Tongue (tissue), 2 donors: ENCODE measurements around the gene RBFA. TPM values are rescaled to one million over a fixed set of nuclear protein-coding genes. Genes with fewer than 3 reads are reported as not detected.
A peak's percentile ranks its signal among the peaks of the same experiment; 100 is the strongest.

ENCODE experiments used
- DNase-seq: peaks from one replicate; pipeline ENCODE4 v3.0.0-alpha.2; 2015
- total RNA-seq: library from RNA; depleted of rRNA; stranded (reverse); fragments of >200 nt; gene quantifications from one replicate; pipeline ENCODE4 v1.2.3, GENCODE V29; 2014

RBFA gene
- total RNA-seq, 1 donor from 2014 or later, result 31.6 TPM

GRCh38 chr18:80033181-80034067 is 810 bp upstream of the RBFA start:
- DNase-seq, result no peak

DNA sequence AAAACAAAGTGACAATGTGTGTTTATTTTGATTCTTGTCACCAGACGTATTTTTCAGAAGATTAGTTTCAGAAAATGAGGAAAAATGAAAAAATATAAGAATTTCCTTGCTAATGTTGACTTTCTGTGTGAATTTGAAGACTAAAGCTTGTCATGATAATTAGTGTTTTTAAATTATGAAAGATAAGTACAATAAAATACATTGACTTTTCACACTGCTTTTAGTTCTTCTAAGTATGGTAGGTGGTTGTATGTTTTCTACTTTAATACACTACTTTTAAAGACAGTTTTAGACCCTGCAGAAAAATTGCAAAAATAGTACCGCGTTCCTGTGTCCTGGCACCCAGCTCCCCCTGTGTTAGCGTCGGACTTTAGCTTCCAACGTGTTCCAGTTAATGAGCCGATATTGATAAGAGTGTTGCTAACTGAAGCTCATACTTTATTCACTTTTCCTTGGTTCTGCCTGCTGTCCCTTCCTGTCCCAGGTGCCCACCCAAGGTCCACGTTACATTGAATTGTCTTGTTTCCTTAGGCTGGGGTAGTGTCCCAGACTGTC is 695 bp downstream of the RBFA start:
- no peak for DNase-seq

DNA sequence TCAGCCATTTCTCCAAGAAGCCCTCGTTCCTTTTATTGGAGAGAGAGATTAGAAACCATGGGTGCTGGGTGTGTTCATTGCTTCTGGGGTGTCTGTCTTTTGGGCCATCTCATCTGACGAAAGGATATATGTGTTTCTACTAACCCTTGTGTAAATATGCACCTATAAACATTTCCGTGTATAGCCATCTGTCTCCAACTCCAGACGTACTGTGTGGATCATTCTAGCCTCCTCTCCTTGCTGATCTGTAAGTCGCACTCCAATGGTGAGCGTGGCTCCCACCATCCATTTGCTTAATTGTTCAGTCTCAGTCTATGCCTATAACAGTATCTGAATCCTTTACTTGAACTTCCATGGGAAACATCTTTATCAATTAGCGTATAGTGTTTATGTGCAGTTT is 1.8 kb downstream of the RBFA start:
- no peak for DNase-seq

DNA sequence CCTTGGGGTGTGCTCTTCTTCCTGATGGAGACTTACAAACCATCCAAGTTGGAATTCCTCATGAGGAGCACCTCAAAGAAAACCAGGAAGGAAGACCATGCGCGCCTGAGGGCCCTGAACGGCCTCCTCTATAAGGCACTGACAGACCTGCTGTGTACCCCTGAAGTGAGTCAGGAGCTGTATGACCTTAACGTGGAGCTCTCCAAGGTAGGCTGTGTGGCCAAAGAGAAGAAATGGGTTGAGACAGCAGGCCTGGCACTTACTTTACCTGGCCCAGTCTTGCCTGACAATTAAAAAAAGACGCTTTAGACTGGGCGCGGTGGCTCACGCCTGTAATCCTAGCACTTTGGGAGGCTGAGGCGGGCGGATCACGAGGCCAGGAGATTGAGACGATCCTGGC is 3.1 kb downstream of the RBFA start:
- DNase-seq, result no peak

DNA sequence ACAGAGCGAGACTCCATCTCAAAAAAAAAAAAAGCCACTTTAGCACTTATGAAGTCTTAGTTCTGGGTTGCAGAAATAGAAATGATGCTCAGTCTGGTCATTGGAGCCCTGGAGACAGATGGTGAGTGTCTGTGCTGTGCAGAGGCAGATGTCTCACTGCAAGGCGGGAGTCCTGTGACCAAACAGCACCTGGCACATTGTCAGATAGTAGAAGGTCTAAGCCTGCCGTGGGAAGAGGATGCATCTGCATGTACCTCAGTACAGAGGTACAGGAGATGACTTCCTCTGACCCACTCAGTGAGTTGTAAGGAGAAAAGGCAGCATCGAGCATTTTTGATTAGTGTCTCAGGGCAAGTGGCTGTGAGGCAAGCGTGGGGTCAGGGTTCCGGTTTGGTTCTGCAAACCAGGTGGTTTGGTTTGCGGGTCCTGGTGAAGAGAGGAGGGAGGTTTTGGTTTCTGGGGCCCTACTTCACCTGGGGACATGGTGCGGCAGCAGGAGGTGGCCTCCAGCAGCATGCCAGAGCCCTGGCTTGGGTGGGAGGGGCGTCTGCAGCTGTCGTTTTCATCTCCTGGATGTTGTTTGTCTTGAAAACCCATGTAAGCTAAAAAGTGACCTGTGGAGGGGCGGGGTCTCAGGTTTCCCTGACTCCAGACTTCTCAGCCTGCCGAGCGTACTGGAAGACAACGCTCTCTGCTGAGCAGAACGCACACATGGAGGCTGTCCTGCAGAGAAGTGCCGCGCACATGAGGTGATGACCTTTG is 3.8 kb downstream of the RBFA start:
- peak; percentile 27 for DNase-seq

DNA sequence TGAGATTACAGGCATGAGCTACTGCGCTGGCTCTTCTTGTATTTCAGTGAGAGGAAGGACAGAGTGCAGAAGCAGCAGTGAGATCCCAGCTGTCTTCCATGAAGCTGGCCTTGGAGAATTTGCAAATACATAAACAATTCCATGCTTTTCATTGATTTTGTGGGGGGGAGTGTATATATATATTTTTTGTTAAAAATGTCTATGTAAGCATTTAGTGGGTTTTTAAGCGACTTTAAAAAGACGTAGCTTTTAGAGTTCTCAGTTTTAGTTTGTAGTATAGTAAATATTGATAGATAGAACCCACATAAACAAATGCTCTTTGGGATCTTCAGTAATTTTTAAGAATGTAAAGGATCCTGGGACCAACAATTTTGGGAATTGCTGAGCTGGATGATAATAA is 6.3 kb downstream of the RBFA start:
- no peak for DNase-seq

- no peak for DNase-seq
Observed at GRCh38 chr18:80041424-80041823, 7.2 kb downstream of the RBFA start.

DNA sequence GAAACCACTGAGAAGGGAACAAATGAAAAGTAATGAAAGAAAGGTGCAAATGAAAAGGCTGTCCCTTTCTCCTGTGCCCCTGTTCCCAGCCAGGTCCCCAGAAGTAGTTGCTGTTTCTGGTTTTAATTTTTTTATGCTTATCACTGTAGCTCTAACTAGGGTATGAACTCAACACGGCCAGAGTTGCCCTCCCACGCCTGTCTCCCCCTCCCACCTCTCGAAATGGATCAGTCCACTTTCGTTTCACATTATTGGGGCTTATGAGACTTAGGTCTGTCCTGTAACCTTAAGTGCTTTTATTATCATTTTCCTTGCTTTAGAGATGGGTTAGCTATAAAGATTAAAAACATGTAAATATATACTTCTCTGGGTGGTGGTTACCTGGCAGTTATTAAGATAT is 8.6 kb downstream of the RBFA start:
- DNase-seq, result no peak

DNA sequence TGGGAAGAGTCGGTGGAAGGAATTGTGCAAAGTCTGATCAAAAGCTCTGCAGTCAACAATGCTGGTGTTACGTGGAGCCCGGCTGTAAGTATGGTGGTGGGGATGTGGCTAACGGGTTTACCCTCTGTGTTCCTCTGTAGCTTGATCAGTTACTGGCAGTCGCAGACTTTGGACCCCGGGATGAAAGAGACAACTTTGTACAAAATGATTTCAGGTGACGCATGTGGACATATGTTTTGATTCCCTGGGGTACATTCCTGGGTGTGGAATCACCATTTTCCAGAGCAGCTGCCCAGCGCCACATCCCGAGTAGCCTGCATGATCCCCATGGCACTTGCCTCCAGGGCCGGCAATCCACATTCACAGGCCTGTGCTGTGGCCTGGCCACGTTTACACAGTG is 9.8 kb downstream of the RBFA start:
- no peak for DNase-seq

GRCh38 chr18:80046011-80046410 is 11.8 kb downstream of the RBFA start:
- DNase-seq, result peak; percentile 72

DNA sequence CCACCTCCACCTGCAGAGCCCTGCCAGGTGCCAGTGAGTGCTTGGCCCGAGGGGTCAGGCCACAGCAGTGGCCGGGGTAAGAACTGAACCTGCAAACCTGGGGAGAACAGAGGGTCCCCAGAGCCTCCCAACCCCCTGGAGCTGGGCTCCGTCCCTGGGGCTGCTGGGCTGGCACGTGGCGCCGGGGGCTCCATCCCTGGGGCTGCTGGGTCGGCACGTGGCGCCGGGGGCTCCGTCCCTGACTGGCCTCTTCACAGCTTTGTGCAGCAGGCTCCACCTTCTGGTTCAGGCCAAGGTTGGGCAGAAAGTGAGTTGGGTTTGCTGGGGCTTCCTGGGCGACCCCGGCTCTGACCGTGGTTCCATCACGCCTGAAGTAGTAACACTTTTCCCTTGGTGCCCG is 12.2 kb downstream of the RBFA start:
- no peak for DNase-seq

GRCh38 chr18:80046961-80047541 is 12.8 kb downstream of the RBFA start:
- peak; percentile 75 for DNase-seq

- no peak for DNase-seq
Observed at GRCh38 chr18:80050797-80051196, 16.6 kb downstream of the RBFA start.

GRCh38 chr18:80056095-80056494 is 21.9 kb downstream of the RBFA start:
- no peak for DNase-seq

- no peak for DNase-seq
Observed at GRCh38 chr18:80059945-80060344, 25.7 kb downstream of the RBFA start.

DNA sequence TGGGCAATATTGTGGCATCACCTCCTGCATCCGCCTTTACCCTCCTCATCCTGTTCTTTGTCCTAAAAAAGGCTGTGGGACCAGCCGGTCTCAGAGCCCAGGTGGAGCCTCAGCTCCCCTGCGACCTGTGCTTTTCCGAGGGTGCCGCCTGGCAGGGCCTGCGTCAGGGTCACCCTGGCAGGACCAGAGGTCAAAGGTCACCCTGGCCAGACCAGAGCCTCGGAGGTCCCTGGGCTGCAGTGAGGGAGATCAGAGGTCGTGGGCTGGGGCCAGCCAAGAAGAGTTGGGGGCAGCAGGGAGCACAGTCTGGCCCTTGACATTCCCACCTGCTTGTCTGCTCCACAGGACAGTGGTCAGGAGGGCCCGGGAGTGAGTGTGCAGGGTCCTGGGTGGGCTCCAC is 31.5 kb downstream of the RBFA start:
- no peak for DNase-seq

GRCh38 chr18:80067321-80067720 is 33.1 kb downstream of the RBFA start:
- DNase-seq, result no peak

GRCh38 chr18:80067897-80068296 is 33.7 kb downstream of the RBFA start:
- no peak for DNase-seq

DNA sequence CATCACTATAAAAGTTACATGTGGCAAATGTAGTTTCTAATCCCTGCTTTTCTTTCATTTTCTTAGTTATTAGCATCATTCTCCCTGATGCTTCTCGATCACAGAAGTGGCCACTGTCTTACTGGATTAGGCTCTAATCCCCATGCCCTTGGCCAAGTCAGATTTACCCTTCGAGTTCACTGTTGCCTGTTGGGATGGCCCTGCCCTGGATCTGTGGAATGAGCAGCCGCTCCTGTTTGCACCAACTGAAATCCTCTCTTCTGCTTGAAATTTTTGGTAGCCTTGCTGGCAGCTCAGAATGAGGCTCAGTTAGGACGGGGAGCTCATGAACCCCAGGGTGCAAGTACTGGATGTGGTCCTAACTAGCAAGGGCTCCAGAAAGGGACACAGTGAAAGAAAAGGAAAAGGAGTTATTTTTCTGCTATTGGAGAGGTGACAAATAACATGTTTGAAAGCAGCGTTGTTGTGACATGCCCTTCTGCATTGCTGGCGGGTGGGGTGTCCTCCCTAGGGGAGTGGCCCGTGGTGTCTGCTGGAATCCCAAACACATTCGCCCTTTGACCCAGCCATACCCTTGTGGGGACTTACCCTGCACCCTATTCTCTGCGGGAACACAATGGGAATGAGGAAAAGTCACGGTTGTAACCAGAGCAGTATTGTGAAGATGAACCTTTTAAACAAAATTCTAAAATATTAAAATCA is 34.5 kb downstream of the RBFA start:
- DNase-seq, result no peak

DNA sequence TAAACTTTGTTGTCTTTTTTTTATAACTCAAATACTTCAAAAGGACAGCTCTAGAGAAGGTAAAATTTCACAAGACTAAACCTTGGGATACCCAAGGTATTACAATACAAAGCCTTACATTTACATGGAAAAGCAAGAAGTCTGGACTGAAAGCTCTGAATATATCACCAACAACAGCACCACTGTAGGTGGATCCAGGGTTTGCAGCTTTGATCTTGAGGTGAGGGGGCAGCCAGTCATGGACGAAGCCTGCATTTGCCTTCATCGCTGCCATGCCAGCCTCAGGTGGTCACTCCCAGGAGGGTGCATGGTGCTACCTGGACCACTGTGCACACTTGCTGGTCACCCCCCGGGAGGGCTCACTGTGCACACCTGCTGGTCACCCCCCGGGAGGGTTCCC is 36.6 kb downstream of the RBFA start:
- no peak for DNase-seq

DNA sequence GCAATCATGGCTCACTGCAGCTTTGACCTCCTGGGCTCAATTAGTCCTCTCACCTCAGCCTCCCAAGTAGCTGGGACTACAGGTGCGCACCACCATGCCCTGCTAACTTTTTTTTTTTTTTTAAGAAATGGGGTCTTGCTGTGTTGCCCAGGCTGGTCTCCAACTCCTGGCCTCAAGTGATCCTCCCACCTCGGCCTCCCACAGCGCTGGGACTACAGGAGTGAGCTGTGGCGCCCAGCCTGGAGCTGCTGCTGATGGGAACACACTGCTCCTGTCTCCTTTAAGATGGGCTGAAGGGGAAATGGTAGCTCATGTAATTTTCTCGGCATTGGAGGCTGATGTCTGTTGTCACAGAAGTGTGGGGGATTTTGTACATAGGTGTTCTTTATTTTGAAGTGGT is 39.9 kb downstream of the RBFA start:
- DNase-seq, result no peak

GRCh38 chr18:80074697-80075096 is 40.5 kb downstream of the RBFA start:
- DNase-seq, result no peak
